GM21360 (cell line): ENCODE results near the gene CRKL.

Experiments used
- ATAC-seq: cut with Tn5 transposase; IDR thresholded peaks from one replicate; pipeline ENCODE4 v1.9.1; 2021; ENCODE audit warnings: mild to moderate bottlenecking, moderate library complexity; ENCODE audit not compliant: unreplicated experiment

Gene CRKL

DNA sequence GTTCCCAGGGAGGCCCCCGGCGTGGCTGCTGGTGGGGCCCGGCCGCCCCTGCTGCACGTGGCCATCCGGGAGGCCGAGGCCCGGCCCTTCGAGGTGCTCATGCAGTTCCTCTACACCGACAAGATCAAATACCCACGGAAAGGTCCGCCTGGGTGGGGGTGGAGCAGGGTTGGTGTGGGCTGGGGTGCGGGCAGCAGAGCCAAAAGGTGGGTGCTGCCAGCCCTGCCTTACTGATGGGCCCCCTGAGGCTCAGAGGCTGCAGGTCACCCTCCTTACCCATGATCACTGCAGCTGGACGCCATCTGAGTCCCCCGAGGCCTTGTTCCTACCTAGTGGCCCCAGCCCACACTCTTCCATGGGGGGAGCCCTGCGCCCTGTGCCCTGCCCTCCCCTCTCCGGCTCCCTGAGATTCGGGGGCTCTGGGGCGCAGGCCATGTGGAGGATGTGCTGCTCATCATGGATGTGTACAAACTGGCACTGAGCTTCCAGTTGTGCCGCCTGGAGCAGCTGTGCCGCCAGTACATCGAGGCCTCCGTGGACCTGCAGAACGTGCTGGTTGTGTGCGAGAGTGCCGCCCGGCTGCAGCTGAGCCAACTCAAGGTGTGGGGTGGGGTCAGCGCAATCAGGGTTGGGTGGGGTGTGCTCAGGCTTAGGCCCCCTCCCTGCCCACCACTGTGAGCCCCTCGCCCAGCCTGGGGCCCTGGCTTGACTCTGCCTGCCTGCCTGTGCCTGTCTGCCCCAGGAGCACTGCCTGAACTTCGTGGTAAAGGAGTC, 77.1 kb downstream of the CRKL start:
- no peak for ATAC-seq

DNA sequence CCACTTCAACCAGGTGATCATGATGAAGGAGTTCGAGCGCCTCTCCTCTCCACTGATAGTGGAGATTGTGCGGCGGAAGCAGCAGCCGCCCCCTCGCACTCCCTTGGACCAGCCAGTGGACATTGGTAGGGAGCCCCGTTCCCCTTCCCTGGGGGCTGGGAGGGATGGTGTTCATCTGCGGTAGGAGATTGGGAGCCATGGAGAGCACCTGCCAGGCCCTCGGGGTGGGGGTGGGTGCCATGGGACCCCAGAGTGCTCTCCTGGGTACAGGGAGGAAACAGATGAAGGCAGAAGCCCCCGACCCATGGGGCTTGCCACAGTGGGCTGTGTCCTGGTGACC, 77.7 kb downstream of the CRKL start:
- ATAC-seq: no peak

DNA sequence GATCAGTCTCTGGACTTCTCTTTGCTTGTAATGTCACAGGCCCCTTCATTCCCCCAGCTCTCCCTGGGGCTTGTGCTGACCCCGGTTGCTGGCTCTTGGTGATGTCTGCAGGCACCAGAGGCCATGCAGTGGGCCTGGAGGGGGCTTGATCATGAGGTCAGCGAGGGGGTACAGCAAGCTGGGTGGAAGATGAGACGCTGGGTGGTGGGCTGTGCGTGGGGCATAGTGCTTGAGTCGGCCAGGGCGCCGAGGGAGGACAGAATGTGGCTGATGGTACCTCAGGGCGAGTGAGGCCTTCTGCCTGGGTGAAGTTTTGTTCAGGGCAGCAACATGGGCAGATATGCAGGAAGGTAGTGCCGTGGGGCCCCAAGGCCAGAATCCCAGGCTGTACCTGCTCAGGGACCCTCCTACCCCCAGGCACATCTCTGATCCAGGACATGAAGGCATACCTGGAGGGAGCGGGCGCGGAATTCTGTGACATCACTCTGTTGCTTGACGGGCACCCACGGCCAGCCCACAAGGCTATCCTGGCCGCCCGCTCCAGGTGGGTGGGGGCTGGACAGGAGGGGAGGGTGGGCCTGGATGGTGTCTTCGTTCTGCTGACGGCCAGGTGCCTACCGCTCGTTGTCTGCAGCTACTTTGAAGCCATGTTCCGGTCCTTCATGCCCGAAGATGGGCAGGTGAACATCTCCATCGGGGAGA, 78.3 kb downstream of the CRKL start:
- ATAC-seq: no peak

DNA sequence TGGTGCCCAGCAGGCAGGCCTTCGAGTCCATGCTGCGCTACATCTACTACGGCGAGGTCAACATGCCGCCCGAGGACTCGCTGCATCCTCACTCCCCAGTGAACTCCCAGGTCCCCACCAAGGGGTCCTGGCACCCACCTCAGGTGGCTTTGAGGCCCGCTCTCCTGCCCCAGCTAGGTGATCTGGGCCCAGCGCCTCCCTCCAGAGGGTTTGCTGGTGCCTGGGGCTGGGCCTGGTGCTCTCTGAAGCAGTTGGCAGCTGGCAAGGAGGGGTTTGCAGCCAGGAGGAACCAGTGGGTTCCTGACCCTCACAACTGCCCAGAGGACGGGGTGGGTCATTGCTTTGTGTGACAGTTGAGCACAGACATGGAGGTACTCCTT, 78.8 kb downstream of the CRKL start:
- ATAC-seq: no peak

DNA sequence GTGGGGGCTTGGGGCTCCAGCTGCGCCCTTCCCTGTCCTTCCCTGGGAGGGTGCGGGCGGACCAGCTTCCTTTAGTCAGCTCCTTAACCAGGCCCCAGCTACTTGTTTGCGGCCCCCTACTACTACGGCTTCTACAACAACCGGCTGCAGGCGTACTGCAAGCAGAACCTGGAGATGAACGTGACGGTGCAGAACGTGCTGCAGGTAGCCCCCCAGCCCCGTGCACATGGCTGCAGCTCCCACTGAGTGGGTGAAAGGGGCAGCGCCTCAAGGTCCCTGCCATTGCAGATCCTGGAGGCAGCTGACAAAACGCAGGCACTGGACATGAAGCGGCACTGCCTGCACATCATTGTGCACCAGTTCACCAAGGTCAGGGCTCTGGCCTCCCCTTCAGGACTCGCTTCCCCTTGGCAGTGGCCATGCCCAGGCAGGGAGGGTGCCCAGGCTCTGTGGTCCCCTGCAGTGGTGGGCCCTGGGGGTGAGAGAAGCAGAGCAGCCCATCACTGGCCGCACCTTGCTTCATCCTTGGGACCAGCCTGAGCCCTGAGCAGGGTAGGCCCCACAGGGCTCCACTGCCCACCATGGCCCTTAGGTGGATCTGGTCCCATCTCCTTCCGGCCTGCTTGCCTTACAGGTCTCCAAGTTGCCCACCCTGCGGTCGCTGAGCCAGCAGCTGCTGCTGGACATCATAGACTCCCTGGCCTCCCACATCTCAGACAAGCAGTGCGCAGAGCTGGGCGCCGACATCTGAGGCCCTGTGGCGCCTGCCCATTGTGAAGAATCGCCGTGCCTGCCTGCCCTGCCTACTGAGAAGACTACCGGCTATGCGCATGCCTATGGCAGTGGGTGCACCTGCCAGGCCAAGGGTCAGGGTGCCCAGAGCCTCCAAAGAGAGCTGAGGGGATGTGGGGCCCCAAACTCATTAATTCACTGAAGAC, 79.7 kb downstream of the CRKL start:
- ATAC-seq: no peak

DNA sequence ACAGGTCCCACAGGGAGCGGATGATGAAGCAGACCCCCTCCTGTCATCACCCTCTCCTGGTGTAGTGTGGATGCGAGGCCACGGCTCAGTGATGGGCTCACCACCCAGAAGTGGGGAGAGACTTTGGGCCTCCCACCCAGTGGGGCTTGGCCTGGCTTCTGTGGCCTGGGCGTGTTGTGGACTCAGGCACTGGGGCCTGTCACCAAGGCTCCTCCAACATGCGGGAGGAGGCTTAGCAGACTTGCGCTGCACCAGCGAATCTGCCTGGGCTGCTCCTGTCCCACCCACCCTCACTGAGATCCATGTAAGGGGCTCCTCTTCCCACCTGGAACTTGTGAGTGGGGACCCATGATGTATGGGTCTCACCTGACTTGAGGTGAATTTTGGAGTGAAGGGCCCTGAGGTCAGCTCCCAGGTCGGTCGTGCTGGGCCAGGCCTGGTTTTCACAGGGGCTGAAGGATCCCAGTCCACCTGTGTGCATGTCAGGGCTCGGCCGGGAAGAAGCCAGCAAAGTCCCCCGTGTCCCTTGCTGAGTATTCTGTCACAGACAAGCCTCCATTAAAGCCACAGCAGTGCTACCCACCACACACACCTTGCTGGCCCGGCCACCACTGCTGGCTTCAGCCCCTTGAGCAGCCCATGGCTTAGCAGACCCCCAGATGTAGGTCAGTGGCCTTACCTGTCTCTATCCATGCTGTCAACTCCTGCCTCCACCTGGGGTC, 80.5 kb downstream of the CRKL start:
- no peak for ATAC-seq

DNA sequence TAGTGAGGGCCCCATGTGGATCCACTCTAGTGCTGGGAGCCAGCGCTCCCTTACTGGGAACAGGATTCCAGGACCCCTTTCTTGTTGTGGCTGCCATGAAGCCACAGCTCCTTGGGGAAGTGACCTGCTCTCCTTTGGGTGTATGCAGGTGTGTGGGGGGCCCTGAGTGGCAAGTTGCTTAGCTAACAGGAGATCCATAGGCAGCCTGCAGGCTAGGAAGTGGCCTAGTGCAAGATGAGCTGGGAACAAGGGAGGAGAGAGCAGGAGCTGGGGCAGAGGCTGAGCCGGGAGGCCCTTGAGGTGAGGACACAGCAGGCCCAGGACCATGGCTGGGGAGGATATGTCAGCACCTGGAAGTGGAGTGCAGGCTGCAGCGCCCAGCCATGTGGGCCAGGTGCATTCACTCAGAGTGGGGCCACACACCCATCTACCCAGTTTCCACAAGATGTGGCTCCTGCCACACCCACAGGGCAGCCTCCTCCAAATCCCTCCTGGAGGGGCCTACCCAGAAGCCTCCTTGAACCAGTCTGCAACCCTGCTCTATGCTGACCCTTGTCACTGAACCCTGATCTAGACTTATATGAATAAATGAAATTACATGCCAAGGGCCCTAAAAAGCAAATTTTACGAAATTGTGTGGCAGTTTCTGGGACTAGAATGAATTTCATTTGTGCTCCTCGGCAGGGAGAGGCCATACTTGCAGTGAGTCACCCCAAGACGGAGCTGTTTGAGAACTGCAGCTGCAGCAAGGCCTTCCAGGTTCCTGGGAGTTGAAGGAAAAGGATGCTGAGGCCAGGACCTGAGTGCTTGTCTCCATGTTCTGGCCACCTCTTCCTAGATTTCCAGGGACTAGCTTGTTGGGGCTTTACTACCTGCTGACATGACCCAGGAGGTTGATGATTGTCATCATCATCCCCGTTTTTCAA, 81.5 kb downstream of the CRKL start:
- no peak for ATAC-seq

DNA sequence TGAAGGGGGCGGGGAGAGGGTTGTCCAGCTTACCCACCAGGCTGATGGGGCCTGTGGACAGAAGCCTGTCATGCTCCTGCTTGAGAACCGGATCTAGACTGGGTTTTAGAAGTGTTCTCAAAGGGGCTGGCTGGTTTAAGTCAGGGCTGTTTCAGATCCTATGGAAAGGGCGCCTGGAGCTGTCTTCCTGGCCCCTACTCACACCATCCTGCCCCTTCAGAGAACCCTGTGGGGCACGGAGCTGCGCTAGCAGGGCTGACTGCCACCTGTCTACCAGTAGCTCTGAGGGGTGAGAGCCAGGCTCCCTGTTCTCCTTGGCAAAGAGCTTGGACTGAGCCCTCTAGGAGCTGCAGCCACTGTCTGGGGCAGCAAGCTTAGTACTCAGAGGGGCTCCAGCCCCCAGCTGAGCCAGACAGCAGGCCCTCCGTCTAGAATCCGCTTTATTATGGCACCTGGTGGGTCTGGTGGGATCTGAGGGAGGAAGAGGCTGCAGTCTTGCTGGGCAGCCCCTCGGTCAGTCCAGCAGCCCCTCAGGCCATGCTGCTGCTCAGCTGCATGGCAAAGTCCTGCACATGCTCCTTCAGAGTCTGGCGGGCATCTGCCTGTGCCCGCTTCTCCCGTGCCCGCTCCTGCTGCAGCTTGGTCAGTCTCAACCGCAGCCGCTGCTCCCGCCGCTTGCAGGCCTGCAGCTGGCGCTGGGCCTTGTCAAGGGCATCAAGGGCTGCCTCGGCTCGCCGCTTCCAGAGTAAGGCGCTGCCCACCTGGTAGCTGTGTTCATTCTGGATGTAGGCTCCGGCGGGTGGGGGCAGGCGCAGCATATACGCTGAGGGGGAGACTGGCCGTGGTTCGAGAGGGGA, 82.4 kb downstream of the CRKL start:
- no peak for ATAC-seq

DNA sequence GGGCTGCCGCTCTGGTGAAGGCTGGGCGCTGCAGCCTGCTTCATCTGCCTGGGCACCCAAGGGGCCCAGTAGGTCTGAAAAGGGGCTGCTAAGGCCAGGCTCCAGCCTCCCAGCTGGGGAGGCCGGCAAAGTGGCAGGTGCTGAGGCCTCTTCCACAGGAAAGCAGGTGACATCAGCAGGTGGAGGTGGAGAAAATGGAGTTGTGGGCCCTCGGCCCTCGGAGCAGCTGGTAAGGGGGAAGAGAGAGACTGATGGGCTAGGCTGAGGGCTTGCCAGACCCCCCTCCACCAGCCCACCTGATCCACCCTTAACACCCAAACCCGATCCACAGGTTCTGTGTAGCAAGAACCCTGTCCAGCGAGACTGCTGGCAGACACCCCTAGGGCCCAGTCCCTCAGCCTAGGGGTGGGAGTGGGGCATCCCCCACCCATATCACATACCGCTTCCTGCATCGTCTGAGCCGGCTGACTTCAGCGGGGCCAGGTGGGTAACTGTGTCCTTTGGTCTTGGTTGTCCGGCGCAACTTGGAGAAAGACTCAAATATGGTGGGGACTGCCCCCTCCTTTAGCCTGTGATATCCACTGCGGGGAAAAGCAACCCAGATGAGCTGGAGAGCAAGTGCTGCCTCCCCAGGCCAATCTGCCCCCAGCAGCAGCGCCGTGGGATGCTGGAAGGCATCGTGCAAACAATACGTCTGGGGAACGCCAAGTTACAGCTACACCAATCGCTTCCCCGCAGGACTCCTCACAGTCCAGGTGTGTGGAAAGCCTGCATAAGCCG, 83.2 kb downstream of the CRKL start:
- ATAC-seq: no peak

DNA sequence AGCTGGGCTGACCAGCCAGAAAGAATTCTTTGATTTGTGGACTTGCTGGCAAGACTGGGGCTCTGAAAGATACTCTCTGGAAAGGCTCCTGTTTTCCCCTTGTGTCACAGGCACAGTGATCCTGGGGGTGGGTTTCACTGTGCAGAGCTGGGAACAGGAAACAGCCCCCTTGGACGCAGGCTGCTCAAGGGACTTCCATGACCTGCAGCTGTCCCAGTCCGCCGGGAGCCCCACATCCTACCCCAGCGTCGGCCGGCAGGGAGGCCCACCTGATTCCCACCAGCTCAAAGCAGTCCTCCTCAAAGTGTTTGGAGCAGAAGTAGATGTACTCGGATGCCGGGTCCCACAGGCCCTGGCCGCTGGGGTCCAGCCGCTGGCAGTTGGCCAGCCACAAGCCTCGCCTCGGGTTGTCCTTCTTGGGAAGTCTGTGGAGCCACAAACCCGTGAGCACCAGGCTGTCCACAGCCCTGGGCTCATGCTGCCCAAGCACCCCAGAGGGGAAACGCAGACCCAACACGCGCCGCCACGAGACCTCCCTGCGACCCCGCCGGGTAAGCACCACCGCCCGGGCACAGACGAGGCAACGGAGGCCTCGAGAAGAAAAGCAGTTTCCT, 83.9 kb downstream of the CRKL start:
- no peak for ATAC-seq

DNA sequence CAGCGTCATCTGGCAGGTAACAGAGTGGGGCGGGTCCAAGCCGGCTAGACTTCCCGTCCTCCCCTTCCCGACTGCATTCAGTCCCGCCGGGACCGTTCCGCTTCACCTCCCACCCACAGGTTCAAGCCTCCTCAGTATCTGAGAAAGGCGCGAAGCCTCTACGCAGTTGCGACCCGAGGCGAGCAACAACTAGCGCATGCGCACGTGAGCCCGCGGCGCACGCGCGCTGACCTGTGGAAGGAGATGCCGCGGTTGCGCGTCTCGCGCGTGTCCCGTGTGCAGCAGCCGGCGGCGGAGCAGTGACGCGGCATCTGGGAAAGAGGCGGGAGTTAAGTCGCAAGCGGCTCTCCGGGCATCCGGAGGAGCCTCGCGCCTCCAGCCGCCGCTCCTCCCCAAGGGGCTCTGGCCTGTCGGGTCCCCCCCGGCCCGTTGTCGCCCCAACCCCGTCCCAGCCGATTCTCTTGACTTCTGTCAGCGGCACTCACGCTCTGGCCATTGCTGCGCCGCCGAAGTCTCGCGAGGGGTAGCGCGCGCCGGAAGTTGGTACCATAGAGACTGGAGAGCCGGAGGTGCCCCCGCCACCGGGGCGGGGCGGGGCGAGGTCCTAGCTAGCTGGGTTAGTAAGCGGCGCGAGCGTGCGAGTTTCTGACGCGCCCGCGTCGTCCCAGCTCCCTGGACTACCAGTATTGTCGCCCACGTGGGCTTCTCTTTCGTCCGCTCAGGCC, 84.6 kb downstream of the CRKL start, which contains the start of gene THAP7:
THAP7 (minus strand) TSS at position 518 of the 725 bp plus-strand sequence; CDS start at position 311, 207 bp downstream.
- peak; percentile 88 for ATAC-seq
